ENCODE data around the gene ZBTB16. TPM values are rescaled to one million over a fixed set of nuclear protein-coding genes. Genes with fewer than 3 reads are reported as not detected.

ZBTB16 gene
- total and polyA plus RNA-seq, 4 donors, result 8.9 to 140 (median 34.5) TPM

- Histone ChIP-seq H3K27me3 (ENCODE audit: control insufficient read depth in 4 of 4, insufficient read depth in 4 of 4, low read length in 3 of 4) (no peaks in the 10 kb centered on the region), H3K4me1 (ENCODE audit: control insufficient read depth in 4 of 4, insufficient read depth in 4 of 4, low read length in 3 of 4) (peaks cover 8 to 26% (median 14%) of the 10 kb centered on the region in 4 donors), H3K36me3 (ENCODE audit: control insufficient read depth in 4 of 4, insufficient read depth in 3 of 4, low read depth in 1 of 4, low read length in 3 of 4) (no peaks in the 10 kb centered on the region), H3K4me3 (ENCODE audit: low read depth in 1 of 3, low read length in 3 of 3) (no peak overlapping the region), H3K9me3 (ENCODE audit: control insufficient read depth in 4 of 4, low read length in 3 of 4) (no peaks in the 10 kb centered on the region), H3K27ac (ENCODE audit: low read depth in 1 of 2, low read length in 2 of 2) (no peak overlapping the region), H3K9ac (ENCODE audit: low read depth in 1 of 2, low read length in 2 of 2) (no peak overlapping the region)
- DNase-seq (ENCODE audit: low spot score), result no peak
- TF ChIP-seq GABPA (IDR thresholded peaks at IDR 0.05 in 1 of 2, conservative IDR thresholded peaks at IDR 0.05 in 1 of 2), result no peak
- no peak for TF ChIP-seq ZBTB33 (IDR thresholded peaks at IDR 0.05)
- WGBS, result 90% methylated on average over 3 of the region's 3 CpGs
Observed at GRCh38 chr11:114283422-114283821, 223.9 kb downstream of the ZBTB16 start.

- Histone ChIP-seq H3K4me1 (ENCODE audit: control insufficient read depth in 4 of 4, insufficient read depth in 4 of 4, low read length in 3 of 4) (peaks cover 7 to 21% (median 10%) of the 10 kb centered on the region in 4 donors), H3K27me3 (ENCODE audit: control insufficient read depth in 4 of 4, insufficient read depth in 4 of 4, low read length in 3 of 4) (no peaks in the 10 kb centered on the region), H3K27ac (ENCODE audit: low read depth in 1 of 2, low read length in 2 of 2) (no peak overlapping the region), H3K4me3 (ENCODE audit: low read depth in 1 of 3, low read length in 3 of 3) (no peak overlapping the region), H3K36me3 (ENCODE audit: control insufficient read depth in 4 of 4, insufficient read depth in 3 of 4, low read depth in 1 of 4, low read length in 3 of 4) (no peaks in the 10 kb centered on the region), H3K9me3 (ENCODE audit: control insufficient read depth in 4 of 4, low read length in 3 of 4) (no peaks in the 10 kb centered on the region), H3K9ac (ENCODE audit: low read depth in 1 of 2, low read length in 2 of 2) (no peak overlapping the region)
- TF ChIP-seq HNF4A (conservative IDR thresholded peaks at IDR 0.05) (peak; percentile 42 to 47), EGR1 (IDR thresholded peaks at IDR 0.05; ENCODE audit: low read depth in 2 of 2) (no peak), SP1 (IDR thresholded peaks at IDR 0.05) (peak; percentile 41), ATF3 (IDR thresholded peaks at IDR 0.05) (no peak), ZBTB33 (IDR thresholded peaks at IDR 0.05) (no peak), MAX (IDR thresholded peaks at IDR 0.05) (peak; percentile 41), JUND (IDR thresholded peaks at IDR 0.05) (no peak), RXRA (IDR thresholded peaks at IDR 0.05) (peak; percentile 46 to 61), GABPA (IDR thresholded peaks at IDR 0.05 in 1 of 2, conservative IDR thresholded peaks at IDR 0.05 in 1 of 2) (no peak), RAD21 (IDR thresholded peaks at IDR 0.05) (peak; percentile 22 to 47), YY1 (IDR thresholded peaks at IDR 0.05) (no peak), TAF1 (conservative IDR thresholded peaks at IDR 0.05) (no peak), CTCF (IDR thresholded peaks at IDR 0.05; ENCODE audit: low read depth, low read length, missing input control) (no peak), HNF4G (IDR thresholded peaks at IDR 0.05) (no peak), FOXA2 (IDR thresholded peaks at IDR 0.05) (no peak), NR2F2 (IDR thresholded peaks at IDR 0.05) (no peak), REST (IDR thresholded peaks at IDR 0.05) (no peak), FOXA1 (IDR thresholded peaks at IDR 0.05) (no peak)
- DNase-seq (ENCODE audit: low spot score), result no peak
- WGBS, result 24% methylated on average over 2 of the region's 2 CpGs
Observed at GRCh38 chr11:114284021-114284420, 224.5 kb downstream of the ZBTB16 start.

All from liver (tissue), 9 donors.